A673 (cell line): ENCODE measurements around the gene CUX1. TPM values are rescaled to one million over a fixed set of nuclear protein-coding genes. Genes with fewer than 3 reads are reported as not detected.
"Not testable (repeated sequence)": the region's sequence is repeated elsewhere in the genome, so short reads cannot be mapped to it uniquely, and the experiment has no call there.

Experiments
- BruUV-seq: library from RNA; stranded (reverse); fragments of 400-500 nt; replicated peaks from 2 replicates; lab custom pipeline; 2021; lab: Mats Ljungman, UMichigan
- CTCF ChIA-PET: fragments of 300-600 bp; sonication (Branson Sonifier 250); formaldehyde crosslinking; loops from one replicate; lab custom pipeline; 2022; ENCODE audit warnings: antibody characterized with exemption; lab: Charles Lee
- POLR2A ChIA-PET: fragments of 300-600 bp; sonication (Branson Sonifier 250); formaldehyde crosslinking; loops from one replicate; lab custom pipeline; 2022; ENCODE audit warnings: antibody characterized with exemption; ENCODE audit not compliant: low non-redundant PET; lab: Charles Lee
- DNase-seq: peaks from one replicate; pipeline ENCODE4 v3.0.0-alpha.2; 2015; ENCODE audit warnings: low spot score
- H3K27ac ChIP-seq: fragments of 200-600 bp; sonication (generic); 2 replicates; pipeline ENCODE4 v1.5.1; 2016; ENCODE audit warnings: mixed run types, low read depth, mild to moderate bottlenecking, mixed read lengths, antibody characterized with exemption, low read length; ENCODE audit not compliant: poor library complexity, severe bottlenecking
- H3K27me3 ChIP-seq: fragments of 200-600 bp; sonication (generic); replicated peaks from 2 replicates; pipeline ENCODE4 v1.6.1; 2017; ENCODE audit warnings: mixed run types, low read depth, mild to moderate bottlenecking, mixed read lengths, antibody characterized with exemption, low read length; ENCODE audit not compliant: insufficient read depth, poor library complexity
- H3K36me3 ChIP-seq: fragments of 200-600 bp; sonication (generic); 2 replicates; pipeline ENCODE4 v1.6.1; 2016; ENCODE audit warnings: mixed run types, mild to moderate bottlenecking, mixed read lengths, antibody characterized with exemption, low read length; ENCODE audit not compliant: insufficient read depth, poor library complexity, severe bottlenecking
- H3K4me1 ChIP-seq: fragments of 200-600 bp; sonication (generic); 2 replicates; pipeline ENCODE4 v1.6.1; 2017; ENCODE audit warnings: mixed run types, mild to moderate bottlenecking, mixed read lengths, antibody characterized with exemption, low read length; ENCODE audit not compliant: insufficient read depth, poor library complexity, severe bottlenecking
- H3K4me3 ChIP-seq: fragments of 200-600 bp; sonication (generic); 2 replicates; pipeline ENCODE4 v1.5.1; 2016; ENCODE audit warnings: low read depth, mixed run types, mild to moderate bottlenecking, mixed read lengths, low read length; ENCODE audit not compliant: poor library complexity, severe bottlenecking
- H3K9me3 ChIP-seq: fragments of 200-600 bp; sonication (generic); 2 replicates; pipeline ENCODE4 v1.6.1; 2016; ENCODE audit warnings: mixed run types, low read depth, mild to moderate bottlenecking, mixed read lengths, antibody characterized with exemption, low read length; ENCODE audit not compliant: poor library complexity, severe bottlenecking
- CTCF ChIP-seq: fragments of 300-800, 200-600 bp; sonication (generic); conservative IDR thresholded peaks from 2 replicates; pipeline ENCODE4 v1.5.1; 2017; ENCODE audit warnings: low read depth, mild to moderate bottlenecking, antibody characterized with exemption, low read length, moderate library complexity, mixed read lengths
- EZH2 ChIP-seq: fragments of 200-600 bp; sonication (generic); IDR thresholded peaks from 2 replicates; pipeline ENCODE4 v1.6.1; 2017; ENCODE audit warnings: borderline replicate concordance, low read depth, mild to moderate bottlenecking, mixed read lengths, antibody characterized with exemption, low read length; ENCODE audit not compliant: poor library complexity, severe bottlenecking
- intact Hi-C: fragments of 100-400 bp; cut with micrococcal nuclease; formaldehyde crosslinking; loops from one replicate; pipeline ENCODE4 v1.10.0; 2022; ENCODE audit not compliant: unreplicated experiment
- total RNA-seq: library from RNA; stranded (reverse); gene quantifications from 2 replicates; pipeline ENCODE4 v1.2.3, GENCODE V29; 2021

The CUX1 gene
- total RNA-seq, 1 experiment from 2014 or later: 49.4 TPM

GRCh38 chr7:102024769-102025391 is 207.5 kb downstream of the CUX1 start:
- no peak overlapping the region for H3K4me3 ChIP-seq
- no peak overlapping the region for H3K27ac ChIP-seq
- no peaks in the 10 kb centered on the region for H3K9me3 ChIP-seq
- H3K36me3 ChIP-seq: no peaks in the 10 kb centered on the region
- ChIA-PET POLR2A (no interaction called here), CTCF (interaction anchor here (0.6 kb wide), 1 partner anchor 168 kb away, joined by 3 read pairs; no protein-coding TSS in a partner anchor)
- H3K4me1 ChIP-seq: no peaks in the 10 kb centered on the region
- TF ChIP-seq EZH2 (no peak), CTCF (no peak)
- DNase-seq: no peak
- intact Hi-C loops: no loop called here
- H3K27me3 ChIP-seq: no peaks in the 10 kb centered on the region
- no TSS peak for BruUV-seq

GRCh38 chr7:102025777-102026176 is 208.4 kb downstream of the CUX1 start:
- H3K9me3 ChIP-seq, DNase-seq, intact Hi-C loops, H3K4me3 ChIP-seq, H3K27me3 ChIP-seq, POLR2A ChIA-PET, BruUV-seq, H3K36me3 ChIP-seq, H3K4me1 ChIP-seq, CTCF ChIA-PET, H3K27ac ChIP-seq: not testable (repeated sequence)

- Histone ChIP-seq H3K27ac (no peak overlapping the region), H3K9me3 (no peaks in the 10 kb centered on the region), H3K36me3 (no peaks in the 10 kb centered on the region), H3K4me1 (no peaks in the 10 kb centered on the region), H3K4me3 (no peak overlapping the region), H3K27me3 (no peaks in the 10 kb centered on the region)
- no TSS peak for BruUV-seq
- ChIA-PET POLR2A (no interaction called here), CTCF (no interaction called here)
- intact Hi-C loops: no loop called here
- no peak for DNase-seq
- TF ChIP-seq CTCF (no peak), EZH2 (no peak)
Measured at GRCh38 chr7:102028206-102028826, 210.9 kb downstream of the CUX1 start.
